IMR-90 (cell line): Measurements from ENCODE around the gene CST9. TPM values are rescaled to one million over a fixed set of nuclear protein-coding genes. Genes with fewer than 3 reads are reported as not detected.

Source experiments
- ATAC-seq: fragments of 200-7000 bp; cut with Tn5 transposase; 2 replicates; pipeline ENCODE4 v1.9.1; 2020; ENCODE audit warnings: low read depth, mild to moderate bottlenecking, moderate library complexity
- BruUV-seq: library from RNA; stranded (reverse); fragments of 400-500 nt; replicated peaks from 2 replicates; lab custom pipeline; 2021; lab: Mats Ljungman, UMichigan
- CTCF ChIA-PET: fragments of 300-600 bp; formaldehyde crosslinking; extraction: SDS; loops from one replicate; lab custom pipeline; 2021; ENCODE audit warnings: antibody characterized with exemption; lab: Yijun Ruan, JAX
- POLR2A ChIA-PET: fragments of 300-600 bp; sonication (Branson Sonifier 250); formaldehyde crosslinking; loops from one replicate; lab custom pipeline; 2022; ENCODE audit warnings: antibody characterized with exemption; ENCODE audit not compliant: unreplicated experiment; lab: Charles Lee
- DNase-seq: peaks from one replicate; pipeline ENCODE4 v3.0.0; 2013
- H2AFZ ChIP-seq: replicated peaks from 2 replicates; pipeline ENCODE3; 2013; ENCODE audit warnings: low read length, mild to moderate bottlenecking; ENCODE audit not compliant: poor library complexity
- H2AK5ac ChIP-seq: 2 replicates; pipeline ENCODE4 v1.6.1; 2013; ENCODE audit warnings: low read depth, low read length, inconsistent platforms
- H2AK9ac ChIP-seq: replicated peaks from 2 replicates; pipeline ENCODE3; 2013; ENCODE audit warnings: mild to moderate bottlenecking, low read depth, low read length, moderate library complexity; ENCODE audit not compliant: poor library complexity
- H2BK120ac ChIP-seq: 2 replicates; pipeline ENCODE4 v1.6.1; 2013; ENCODE audit warnings: low read depth, low read length, inconsistent platforms
- H2BK15ac ChIP-seq: 3 replicates; pipeline ENCODE4 v1.6.1; 2013; ENCODE audit warnings: low read depth, low read length, inconsistent platforms
- H2BK20ac ChIP-seq: 2 replicates; pipeline ENCODE4 v1.6.1; 2013; ENCODE audit warnings: low read depth, mild to moderate bottlenecking, inconsistent platforms, low read length, moderate library complexity
- H2BK5ac ChIP-seq: 2 replicates; pipeline ENCODE4 v1.6.1; 2013; ENCODE audit warnings: mild to moderate bottlenecking, low read depth, low read length, inconsistent platforms; ENCODE audit not compliant: poor library complexity, severe bottlenecking
- H3K14ac ChIP-seq: replicated peaks from 2 replicates; pipeline ENCODE4 v1.6.1; 2013; ENCODE audit warnings: low read depth, low read length, inconsistent platforms
- H3K18ac ChIP-seq: 2 replicates; pipeline ENCODE4 v1.6.1; 2013; ENCODE audit warnings: low read depth, low read length, control low read depth
- H3K23ac ChIP-seq: 2 replicates; pipeline ENCODE4 v1.6.1; 2013; ENCODE audit warnings: low read depth, low read length, inconsistent platforms
- H3K27ac ChIP-seq: 2 replicates; pipeline ENCODE4 v1.5.1; 2013; ENCODE audit warnings: mild to moderate bottlenecking, control low read depth, low read length; ENCODE audit not compliant: insufficient read depth
- H3K27me3 ChIP-seq: 2 replicates; pipeline ENCODE4 v1.6.1; 2013; ENCODE audit warnings: low read length; ENCODE audit not compliant: control insufficient read depth, insufficient read depth
- H3K36me3 ChIP-seq: 2 replicates; pipeline ENCODE4 v1.6.1; 2013; ENCODE audit warnings: low read length, mixed read lengths; ENCODE audit not compliant: control insufficient read depth, insufficient read depth
- H3K4ac ChIP-seq: 2 replicates; pipeline ENCODE4 v1.6.1; 2013; ENCODE audit warnings: low read depth, low read length, inconsistent platforms
- H3K4me1 ChIP-seq: 2 replicates; pipeline ENCODE4 v1.6.1; 2013; ENCODE audit warnings: low read length, mixed read lengths; ENCODE audit not compliant: control insufficient read depth, insufficient read depth
- H3K4me2 ChIP-seq: 2 replicates; pipeline ENCODE4 v1.6.1; 2013; ENCODE audit warnings: low read depth, mild to moderate bottlenecking, control low read depth, low read length, moderate library complexity
- H3K4me3 ChIP-seq: 2 replicates; pipeline ENCODE4 v1.5.1; 2013; ENCODE audit warnings: low read depth, mild to moderate bottlenecking, control low read depth, low read length, moderate library complexity; ENCODE audit not compliant: insufficient read depth
- H3K56ac ChIP-seq: 2 replicates; pipeline ENCODE4 v1.6.1; 2013; ENCODE audit warnings: low read length, inconsistent platforms; ENCODE audit not compliant: insufficient read depth; ENCODE audit errors: extremely low read depth
- H3K79me1 ChIP-seq, 2 experiments: 2 replicates each; pipeline ENCODE4 v1.6.1; 2013; ENCODE audit warnings: low read length in 2 of 2, inconsistent platforms in 1 of 2, low read depth in 1 of 2
- H3K9ac ChIP-seq: 2 replicates; pipeline ENCODE4 v1.6.1; 2013; ENCODE audit warnings: low read depth, low read length, control low read depth
- H3K9me1 ChIP-seq: 2 replicates; pipeline ENCODE4 v1.6.1; 2013; ENCODE audit warnings: low read length, inconsistent platforms; ENCODE audit not compliant: insufficient read depth
- H3K9me3 ChIP-seq: 2 replicates; pipeline ENCODE4 v1.6.1; 2013; ENCODE audit warnings: low read length; ENCODE audit not compliant: control insufficient read depth, insufficient read depth
- H4K20me1 ChIP-seq: 2 replicates; pipeline ENCODE4 v1.6.1; 2013; ENCODE audit warnings: low read length, inconsistent platforms; ENCODE audit not compliant: insufficient read depth
- H4K5ac ChIP-seq: 2 replicates; pipeline ENCODE4 v1.6.1; 2013; ENCODE audit warnings: mild to moderate bottlenecking, low read depth, low read length, control low read depth
- H4K8ac ChIP-seq, 2 experiments: 2 replicates each; pipeline ENCODE4 v1.6.1; 2013; ENCODE audit warnings: low read depth in 2 of 2, low read length in 2 of 2, control low read depth in 1 of 2, inconsistent platforms in 1 of 2
- H4K91ac ChIP-seq: 2 replicates; pipeline ENCODE4 v1.6.1; 2013; ENCODE audit warnings: low read depth, low read length, inconsistent platforms; ENCODE audit not compliant: insufficient read depth
- BHLHE40 ChIP-seq: fragments of 150-350 bp; IDR thresholded peaks from 2 replicates; pipeline ENCODE4 v1.6.1; 2016; ENCODE audit warnings: mild to moderate bottlenecking, low read depth, low read length
- CEBPB ChIP-seq: IDR thresholded peaks from 2 replicates; pipeline ENCODE4 v1.6.1; 2012; ENCODE audit warnings: low read depth, low read length, improper control_type of control experiment
- CHD1 ChIP-seq: IDR thresholded peaks from 2 replicates; pipeline ENCODE4 v1.6.1; 2012; ENCODE audit warnings: low read depth, low read length, improper control_type of control experiment
- FOS ChIP-seq: fragments of 150-350 bp; IDR thresholded peaks from 2 replicates; pipeline ENCODE4 v1.6.1; 2016; ENCODE audit warnings: low read depth, low read length
- MAFK ChIP-seq: IDR thresholded peaks from 2 replicates; pipeline ENCODE4 v1.6.1; 2012; ENCODE audit warnings: low read depth, low read length, improper control_type of control experiment
- MAZ ChIP-seq: IDR thresholded peaks from 2 replicates; pipeline ENCODE4 v1.6.1; 2012; ENCODE audit warnings: low read depth, mild to moderate bottlenecking, low read length, improper control_type of control experiment, moderate library complexity, borderline replicate concordance
- MXI1 ChIP-seq: IDR thresholded peaks from 2 replicates; pipeline ENCODE4 v1.6.1; 2012; ENCODE audit warnings: low read depth, mild to moderate bottlenecking, low read length, moderate library complexity, borderline replicate concordance
- NFE2L2 ChIP-seq: fragments of 150-350 bp; IDR thresholded peaks from 2 replicates; pipeline ENCODE4 v1.6.1; 2016; ENCODE audit warnings: low read depth, mild to moderate bottlenecking, low read length
- POLR2A ChIP-seq: IDR thresholded peaks from 2 replicates; pipeline ENCODE4 v1.6.1; 2012; ENCODE audit warnings: mild to moderate bottlenecking, low read depth, low read length
- RAD21 ChIP-seq: IDR thresholded peaks from 2 replicates; pipeline ENCODE4 v1.6.1; 2012; ENCODE audit warnings: low read length, improper control_type of control experiment
- RCOR1 ChIP-seq: IDR thresholded peaks from 2 replicates; pipeline ENCODE4 v1.6.1; 2012; ENCODE audit warnings: mild to moderate bottlenecking, low read length, improper control_type of control experiment; ENCODE audit not compliant: insufficient replicate concordance
- RFX5 ChIP-seq: IDR thresholded peaks from 2 replicates; pipeline ENCODE4 v1.8.0; 2012; ENCODE audit warnings: low read depth, mild to moderate bottlenecking, low read length, moderate library complexity
- SMC3 ChIP-seq: fragments of 150-350 bp; IDR thresholded peaks from 2 replicates; pipeline ENCODE4 v1.6.1; 2016; ENCODE audit warnings: low read depth, mild to moderate bottlenecking, antibody characterized with exemption, low read length, moderate library complexity
- WGBS, 2 experiments: methylation state at CpG; one replicate each; pipeline versions ENCODE4 v1.1.5 to v1.1.7; 2013; ENCODE audit warnings: missing lambda C conversion rate in 2 of 2; ENCODE audit not compliant: insufficient read length in 1 of 2; ENCODE audit errors: extremely low coverage in 2 of 2; 5-methylcytosine and 5-hydroxymethylcytosine counted together
- dilution Hi-C: fragments of 300-500 bp; cut with HindIII; formaldehyde crosslinking; loops from one replicate; pipeline ENCODE4 v1.14.3; 2018; ENCODE audit warnings: low sequenced_read_pairs; ENCODE audit not compliant: unreplicated experiment
- in situ Hi-C: fragments of 300-500 bp; cut with MboI; formaldehyde crosslinking; loops from 3 replicates; pipeline ENCODE4 v1.14.3; 2019; ENCODE audit warnings: low sequenced_read_pairs, inconsistent platforms, mixed read lengths
- intact Hi-C: fragments of 100-400 bp; cut with micrococcal nuclease; formaldehyde crosslinking; loops from 2 replicates; pipeline ENCODE4 v1.10.0; 2022
- polyA plus RNA-seq, 3 experiments: library from polyadenylated mRNA; depleted of rRNA; stranded (reverse); fragments of >200 nt; gene quantifications; 2 replicates each; pipeline ENCODE4 v1.2.3, GENCODE V29; 2012; ENCODE audit warnings: low replicate concordance in 1 of 3
- total RNA-seq: library from RNA; depleted of rRNA; stranded (reverse); fragments of >200 nt; gene quantifications from 2 replicates; pipeline ENCODE4 v1.2.3, GENCODE V29; 2012
- TF ChIP-seq, protein P1 (sequence below): fragments of 150-350 bp; IDR thresholded peaks from 2 replicates; pipeline ENCODE4 v1.6.1; 2017; ENCODE audit warnings: mild to moderate bottlenecking, antibody characterized with exemption, low read length, low read depth
- TF ChIP-seq, protein P2 (sequence below): conservative IDR thresholded peaks from 2 replicates; pipeline ENCODE4 v1.5.1; 2012; ENCODE audit warnings: mild to moderate bottlenecking, low read depth, low read length, improper control_type of control experiment
- TF ChIP-seq, protein P3 (sequence below): fragments of 150-350 bp; IDR thresholded peaks from 2 replicates; pipeline ENCODE4 v1.6.1; 2016; ENCODE audit warnings: low read depth, mild to moderate bottlenecking, low read length, moderate library complexity, borderline replicate concordance

CST9 gene
- total and polyA plus RNA-seq, 2 of the 4 experiments (the other 2 are of a cell fraction) = not detected

DNA sequence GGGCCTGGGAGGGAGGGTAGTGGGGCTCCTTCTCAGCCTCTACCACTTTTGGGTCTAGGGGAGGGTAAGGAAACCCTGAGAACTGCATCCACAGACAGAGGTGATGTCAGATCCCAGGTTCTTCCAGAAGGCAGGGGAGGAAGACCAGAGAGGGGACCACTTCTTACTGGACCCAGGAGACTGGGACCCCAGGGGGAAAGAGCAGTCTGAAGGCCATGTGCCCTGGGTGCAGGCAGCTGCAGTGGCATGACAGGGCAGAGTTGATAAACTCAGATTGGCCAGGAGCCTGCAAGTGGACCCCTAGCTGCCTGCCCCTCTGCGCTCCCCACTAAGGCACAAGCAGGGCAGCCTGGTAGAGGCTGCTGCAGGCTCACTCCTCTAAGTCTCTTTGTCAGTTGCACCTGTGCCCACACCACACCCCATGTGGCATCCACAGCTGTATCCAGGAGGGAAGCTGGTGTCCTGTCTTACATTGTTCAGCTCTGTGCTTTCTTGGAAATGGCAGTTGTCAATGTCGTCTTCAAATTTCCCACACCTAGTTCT is 40.1 kb downstream of the CST9 start:
- Histone ChIP-seq H3K27me3 (peaks cover 3% of the 10 kb centered on the region), H2AFZ (no peak overlapping the region), H3K4ac (no peak overlapping the region), H3K4me1 (no peaks in the 10 kb centered on the region), H3K9me1 (no peaks in the 10 kb centered on the region), H3K23ac (no peak overlapping the region), H3K4me2 (no peak overlapping the region), H3K4me3 (no peak overlapping the region), H2BK120ac (no peak overlapping the region), H3K9me3 (peaks cover 4% of the 10 kb centered on the region; the same call in 1 of the 2 replicates), H3K14ac (no peak overlapping the region), H4K5ac (no peak overlapping the region), H3K9ac (no peak overlapping the region), H3K56ac (no peak overlapping the region), H3K27ac (no peak overlapping the region), H3K36me3 (no peaks in the 10 kb centered on the region), H2BK20ac (no peak overlapping the region), H2BK15ac (no peak overlapping the region), H4K8ac (no peak overlapping the region), H2AK5ac (no peak overlapping the region), H3K79me1 (no peaks in the 10 kb centered on the region), H4K91ac (no peak overlapping the region), H4K20me1 (no peaks in the 10 kb centered on the region), H2AK9ac (no peak overlapping the region), H2BK5ac (no peak overlapping the region), H3K18ac (no peak overlapping the region)
- DNase-seq = no peak
- ChIA-PET CTCF (no interaction called here), POLR2A (no interaction called here)
- TF ChIP-seq FOS = no peak
- TF ChIP-seq, protein P1, sequence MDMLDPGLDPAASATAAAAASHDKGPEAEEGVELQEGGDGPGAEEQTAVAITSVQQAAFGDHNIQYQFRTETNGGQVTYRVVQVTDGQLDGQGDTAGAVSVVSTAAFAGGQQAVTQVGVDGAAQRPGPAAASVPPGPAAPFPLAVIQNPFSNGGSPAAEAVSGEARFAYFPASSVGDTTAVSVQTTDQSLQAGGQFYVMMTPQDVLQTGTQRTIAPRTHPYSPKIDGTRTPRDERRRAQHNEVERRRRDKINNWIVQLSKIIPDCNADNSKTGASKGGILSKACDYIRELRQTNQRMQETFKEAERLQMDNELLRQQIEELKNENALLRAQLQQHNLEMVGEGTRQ = no peak
- TF ChIP-seq MXI1 = no peak
- TF ChIP-seq, protein P2, sequence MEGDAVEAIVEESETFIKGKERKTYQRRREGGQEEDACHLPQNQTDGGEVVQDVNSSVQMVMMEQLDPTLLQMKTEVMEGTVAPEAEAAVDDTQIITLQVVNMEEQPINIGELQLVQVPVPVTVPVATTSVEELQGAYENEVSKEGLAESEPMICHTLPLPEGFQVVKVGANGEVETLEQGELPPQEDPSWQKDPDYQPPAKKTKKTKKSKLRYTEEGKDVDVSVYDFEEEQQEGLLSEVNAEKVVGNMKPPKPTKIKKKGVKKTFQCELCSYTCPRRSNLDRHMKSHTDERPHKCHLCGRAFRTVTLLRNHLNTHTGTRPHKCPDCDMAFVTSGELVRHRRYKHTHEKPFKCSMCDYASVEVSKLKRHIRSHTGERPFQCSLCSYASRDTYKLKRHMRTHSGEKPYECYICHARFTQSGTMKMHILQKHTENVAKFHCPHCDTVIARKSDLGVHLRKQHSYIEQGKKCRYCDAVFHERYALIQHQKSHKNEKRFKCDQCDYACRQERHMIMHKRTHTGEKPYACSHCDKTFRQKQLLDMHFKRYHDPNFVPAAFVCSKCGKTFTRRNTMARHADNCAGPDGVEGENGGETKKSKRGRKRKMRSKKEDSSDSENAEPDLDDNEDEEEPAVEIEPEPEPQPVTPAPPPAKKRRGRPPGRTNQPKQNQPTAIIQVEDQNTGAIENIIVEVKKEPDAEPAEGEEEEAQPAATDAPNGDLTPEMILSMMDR = no peak
- TF ChIP-seq, protein P3, sequence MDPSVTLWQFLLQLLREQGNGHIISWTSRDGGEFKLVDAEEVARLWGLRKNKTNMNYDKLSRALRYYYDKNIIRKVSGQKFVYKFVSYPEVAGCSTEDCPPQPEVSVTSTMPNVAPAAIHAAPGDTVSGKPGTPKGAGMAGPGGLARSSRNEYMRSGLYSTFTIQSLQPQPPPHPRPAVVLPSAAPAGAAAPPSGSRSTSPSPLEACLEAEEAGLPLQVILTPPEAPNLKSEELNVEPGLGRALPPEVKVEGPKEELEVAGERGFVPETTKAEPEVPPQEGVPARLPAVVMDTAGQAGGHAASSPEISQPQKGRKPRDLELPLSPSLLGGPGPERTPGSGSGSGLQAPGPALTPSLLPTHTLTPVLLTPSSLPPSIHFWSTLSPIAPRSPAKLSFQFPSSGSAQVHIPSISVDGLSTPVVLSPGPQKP = no peak
- TF ChIP-seq POLR2A = no peak
- TF ChIP-seq SMC3 = no peak
- TF ChIP-seq MAZ = no peak
- TF ChIP-seq NFE2L2 = no peak
- no peak for TF ChIP-seq MAFK
- no peak for TF ChIP-seq CHD1
- TF ChIP-seq RFX5 = no peak
- TF ChIP-seq RAD21 = no peak
- TF ChIP-seq BHLHE40 = no peak
- no peak for TF ChIP-seq CEBPB
- no peak for TF ChIP-seq RCOR1
- in situ Hi-C loops (no loop called here), dilution Hi-C loops (no loop called here), intact Hi-C loops (no loop called here)
- no TSS peak for BruUV-seq
- no peak for ATAC-seq
- 80% methylated on average over 1 of the region's 2 CpGs; no CpG with 5 or more reads in 1 of the 2 experiments for WGBS, 2 experiments
